Ectodermal cell (in vitro differentiated cells): ENCODE results near the gene MCTP1.
"Not testable (repeated sequence)": the region's sequence is repeated elsewhere in the genome, so short reads cannot be mapped to it uniquely, and the experiment has no call there.

Experiments used
- H3K27ac ChIP-seq: 2 replicates; pipeline ENCODE4 v1.7.0; 2013; ENCODE audit warnings: mild to moderate bottlenecking, low read depth, low read length; ENCODE audit not compliant: insufficient read depth, poor library complexity, severe bottlenecking
- H3K27me3 ChIP-seq: 2 replicates; pipeline ENCODE4 v1.7.0; 2013; ENCODE audit warnings: mild to moderate bottlenecking, low read length; ENCODE audit not compliant: insufficient read depth, control insufficient read depth, poor library complexity, severe bottlenecking
- H3K36me3 ChIP-seq: one replicate; pipeline ENCODE4 v1.7.0; 2013; ENCODE audit warnings: low read length; ENCODE audit not compliant: control insufficient read depth, insufficient read depth
- H3K4me1 ChIP-seq: one replicate; pipeline ENCODE4 v1.7.0; 2013; ENCODE audit warnings: low read length; ENCODE audit not compliant: control insufficient read depth, insufficient read depth
- H3K4me3 ChIP-seq: 2 replicates; pipeline ENCODE4 v1.7.0; 2013; ENCODE audit warnings: low read depth, low read length, control low read depth; ENCODE audit not compliant: insufficient read depth
- H3K9me3 ChIP-seq: 2 replicates; pipeline ENCODE4 v1.7.0; 2013; ENCODE audit warnings: mild to moderate bottlenecking, low read length, moderate library complexity; ENCODE audit not compliant: control insufficient read depth
- WGBS, 2 experiments: methylation state at CpG; one replicate each; pipeline ENCODE4 v1.1.7; 2013; ENCODE audit warnings: missing lambda C conversion rate in 2 of 2; 5-methylcytosine and 5-hydroxymethylcytosine counted together

MCTP1 gene

DNA sequence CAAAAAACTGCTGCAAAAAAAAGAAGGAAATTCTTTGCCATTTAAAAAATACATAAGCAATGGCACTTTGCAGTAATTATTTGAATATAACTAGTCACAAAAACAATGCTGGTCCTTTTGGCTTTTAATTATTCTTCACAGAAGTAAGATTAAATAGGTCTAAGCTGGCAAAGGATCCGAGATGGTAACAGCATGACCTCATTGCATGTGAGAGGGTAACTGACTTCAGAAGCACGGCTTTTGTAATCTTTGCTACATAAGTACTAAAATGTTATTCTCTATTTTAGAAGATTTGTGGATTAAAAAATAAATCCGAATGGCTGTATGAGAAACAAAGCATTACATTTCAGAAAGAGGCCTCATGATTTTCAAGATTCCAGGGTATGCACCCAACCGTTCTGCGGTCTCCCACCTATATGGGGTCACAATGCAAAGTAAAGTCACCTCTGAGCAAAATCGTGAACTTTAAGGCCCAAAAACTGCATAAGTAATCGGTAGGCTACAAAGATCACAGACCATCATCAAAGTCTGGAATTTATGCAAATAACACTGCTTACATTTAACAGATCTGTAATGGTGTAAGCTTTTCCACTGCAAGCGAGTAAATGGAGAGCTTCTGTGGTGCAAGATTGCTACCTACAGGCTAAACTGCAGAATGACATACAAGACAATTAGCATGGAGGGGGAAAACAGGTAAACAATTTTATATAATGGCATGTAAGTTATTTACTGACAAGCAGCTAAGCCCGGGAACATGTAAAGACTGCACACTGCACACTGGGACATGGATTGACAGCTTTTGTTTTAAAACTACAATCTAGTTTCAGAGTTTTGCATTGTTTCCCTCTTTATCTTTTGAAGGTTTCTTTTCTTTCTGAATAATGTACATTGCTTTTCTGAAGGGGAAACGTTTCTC lies 434.8 kb downstream of the MCTP1 start:
- H3K27me3 ChIP-seq = no peaks in the 10 kb centered on the region
- WGBS, 2 experiments = 30 to 32% methylated on average over 8 to 9 of the region's 10 CpGs
- peaks cover 5% of the 10 kb centered on the region for H3K4me1 ChIP-seq
- no peaks in the 10 kb centered on the region for H3K9me3 ChIP-seq
- no peak overlapping the region for H3K27ac ChIP-seq
- H3K36me3 ChIP-seq = no peaks in the 10 kb centered on the region
- no peak overlapping the region for H3K4me3 ChIP-seq

DNA sequence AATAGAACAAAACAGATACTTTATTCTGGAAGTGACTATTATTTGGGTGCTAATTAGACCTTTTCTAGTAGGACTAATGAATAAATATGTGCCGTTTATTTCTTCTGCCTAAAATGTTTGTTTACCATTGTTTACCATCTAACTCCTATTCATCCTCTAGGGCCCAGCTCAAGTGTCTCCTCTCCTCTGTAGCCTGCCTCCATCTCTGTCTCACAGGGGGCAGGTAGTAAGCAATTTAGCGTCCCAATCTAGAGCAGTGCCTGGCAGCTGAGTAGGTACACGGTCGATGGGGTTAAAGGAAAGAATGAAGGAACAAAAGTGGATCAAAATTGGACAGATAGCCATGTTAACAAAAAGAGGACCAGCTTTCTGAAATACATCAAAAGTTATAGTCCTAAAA lies 435.6 kb downstream of the MCTP1 start:
- Histone ChIP-seq H3K27me3 (no peaks in the 10 kb centered on the region), H3K4me3 (no peak overlapping the region), H3K4me1 (peaks cover 5% of the 10 kb centered on the region), H3K36me3 (no peaks in the 10 kb centered on the region), H3K27ac (no peak overlapping the region), H3K9me3 (no peaks in the 10 kb centered on the region)
- WGBS, 2 experiments = 61 to 64% methylated on average over 4 of the region's 4 CpGs

DNA sequence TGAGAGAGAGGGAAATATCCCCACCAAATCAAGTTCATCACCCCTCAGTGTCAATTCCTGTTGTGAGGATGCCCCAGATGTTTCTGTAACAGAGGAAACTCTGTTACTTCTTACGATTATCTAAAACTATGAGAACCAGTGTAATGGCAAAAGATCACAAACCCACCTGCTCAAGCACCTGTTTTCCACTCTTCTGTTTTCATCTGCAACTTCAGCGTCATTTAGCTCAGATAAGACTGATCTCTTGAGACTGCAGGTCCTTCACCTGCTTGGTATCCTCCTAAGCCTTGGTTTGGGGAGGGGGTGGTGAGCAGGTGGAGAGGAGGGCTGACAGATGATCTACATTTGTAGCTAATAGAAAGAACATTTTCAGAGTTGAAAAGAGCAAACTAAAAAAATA lies 437.2 kb downstream of the MCTP1 start:
- no peak overlapping the region for H3K27ac ChIP-seq
- H3K4me3 ChIP-seq = no peak overlapping the region
- WGBS, 2 experiments = 85 to 98% methylated on average over 2 of the region's 2 CpGs
- H3K36me3 ChIP-seq = no peaks in the 10 kb centered on the region
- no peaks in the 10 kb centered on the region for H3K9me3 ChIP-seq
- H3K27me3 ChIP-seq = no peaks in the 10 kb centered on the region
- H3K4me1 ChIP-seq = peaks cover 5% of the 10 kb centered on the region

DNA sequence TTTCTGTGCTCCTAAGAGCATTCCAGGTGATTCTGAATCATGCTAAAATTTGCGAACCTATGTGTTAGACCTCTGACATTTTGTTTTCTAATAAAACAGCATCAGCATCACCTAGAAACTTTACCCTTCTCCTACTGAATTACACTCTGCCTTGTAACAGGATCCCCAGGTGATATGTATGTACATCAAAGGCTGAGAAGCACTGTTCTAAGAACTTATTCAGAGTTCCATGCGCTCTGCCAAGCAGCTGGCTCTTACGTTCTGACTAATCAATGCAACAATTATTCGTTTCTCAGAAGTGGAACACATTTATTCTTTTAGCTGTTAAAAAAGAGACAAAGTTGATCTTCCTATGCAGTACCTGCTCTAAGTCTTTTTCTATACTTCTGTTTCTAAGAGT lies 437.9 kb downstream of the MCTP1 start:
- H3K27ac ChIP-seq = no peak overlapping the region
- peaks cover 5% of the 10 kb centered on the region for H3K4me1 ChIP-seq
- 88 to 92% methylated on average over 4 of the region's 4 CpGs for WGBS, 2 experiments
- no peaks in the 10 kb centered on the region for H3K27me3 ChIP-seq
- H3K36me3 ChIP-seq = no peaks in the 10 kb centered on the region
- no peak overlapping the region for H3K4me3 ChIP-seq
- H3K9me3 ChIP-seq = no peaks in the 10 kb centered on the region

DNA sequence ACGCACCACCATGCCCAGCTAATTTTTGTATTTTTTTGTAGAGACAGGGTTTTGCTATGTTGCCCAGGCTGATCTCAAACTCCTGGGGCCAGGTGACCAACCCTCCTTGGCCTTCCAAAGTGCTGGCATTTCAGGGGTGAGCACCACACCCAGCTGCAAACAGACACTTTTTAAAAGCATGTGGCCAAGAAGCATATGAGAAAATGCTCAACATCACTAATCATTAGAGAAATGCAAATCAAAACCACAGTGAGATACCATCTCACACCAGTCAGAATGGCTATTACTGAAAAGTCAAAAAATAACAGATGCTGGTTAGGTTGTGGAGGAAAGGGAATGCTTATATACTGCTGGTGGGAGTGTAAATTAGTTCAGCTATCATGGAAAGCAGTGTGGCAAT lies 439.2 kb downstream of the MCTP1 start:
- not testable (repeated sequence) for H3K9me3 ChIP-seq, H3K27me3 ChIP-seq, H3K36me3 ChIP-seq, H3K4me1 ChIP-seq, H3K27ac ChIP-seq, H3K4me3 ChIP-seq
- WGBS, 2 experiments = 71 to 100% methylated on average over 1 of the region's 1 CpG

DNA sequence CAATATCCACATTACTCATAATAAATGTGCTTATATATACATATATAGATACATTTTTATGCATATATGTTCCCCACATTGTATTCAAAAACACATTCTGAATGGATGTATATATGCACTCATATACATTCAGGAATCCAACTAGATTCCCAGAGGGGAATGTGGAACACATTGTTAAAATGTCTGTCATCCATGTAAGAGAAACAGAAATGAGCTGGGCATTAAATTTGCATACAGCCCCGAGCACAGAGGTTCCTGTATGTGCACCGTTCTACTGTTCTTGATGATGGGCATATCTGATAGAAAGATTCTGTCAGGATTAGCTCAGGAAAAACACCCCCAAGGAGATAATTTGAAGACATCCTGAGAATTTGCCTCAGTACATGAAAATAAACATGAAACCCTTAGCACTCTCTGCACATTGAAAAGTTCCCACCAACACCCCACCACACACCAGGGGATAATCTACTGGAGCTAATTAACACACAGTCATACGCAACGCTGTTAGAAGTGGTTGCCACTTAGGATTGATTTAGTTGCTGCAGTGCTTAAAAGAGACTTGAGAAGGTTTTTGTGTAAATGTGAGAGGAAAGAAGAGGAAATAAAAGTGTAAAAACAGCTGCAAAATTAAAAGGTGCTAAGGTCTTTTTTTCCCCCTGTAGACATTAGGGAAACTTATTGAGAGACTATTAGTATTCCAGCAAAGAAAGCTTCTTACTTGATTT lies 443.1 kb downstream of the MCTP1 start:
- no peaks in the 10 kb centered on the region for H3K27me3 ChIP-seq
- no peak overlapping the region for H3K27ac ChIP-seq
- no peaks in the 10 kb centered on the region for H3K9me3 ChIP-seq
- no peaks in the 10 kb centered on the region for H3K36me3 ChIP-seq
- WGBS, 2 experiments = 88 to 95% methylated on average over 4 of the region's 4 CpGs
- no peaks in the 10 kb centered on the region for H3K4me1 ChIP-seq
- no peak overlapping the region for H3K4me3 ChIP-seq

DNA sequence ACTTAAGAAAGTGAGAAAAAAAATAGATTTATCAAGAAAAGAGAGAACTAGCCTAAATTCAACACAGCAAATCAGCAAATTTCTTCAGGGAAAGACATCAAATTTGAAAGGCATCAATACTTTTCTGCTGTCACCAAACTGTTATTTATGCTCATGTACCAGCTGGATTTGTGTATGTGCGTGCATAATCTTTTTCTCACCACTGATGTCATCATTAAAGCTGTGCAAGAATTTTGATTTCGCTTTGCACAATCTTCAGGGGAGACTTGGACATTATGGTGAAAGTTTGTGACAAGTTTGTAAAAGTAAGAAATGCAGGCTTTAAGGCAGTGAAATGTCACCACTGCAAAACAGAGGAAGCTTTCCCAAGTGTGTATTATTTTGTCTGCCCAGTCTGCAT lies 451.0 kb downstream of the MCTP1 start:
- WGBS, 2 experiments = 94 to 97% methylated on average over 2 of the region's 2 CpGs
- Histone ChIP-seq H3K4me3 (no peak overlapping the region), H3K36me3 (no peaks in the 10 kb centered on the region)

DNA sequence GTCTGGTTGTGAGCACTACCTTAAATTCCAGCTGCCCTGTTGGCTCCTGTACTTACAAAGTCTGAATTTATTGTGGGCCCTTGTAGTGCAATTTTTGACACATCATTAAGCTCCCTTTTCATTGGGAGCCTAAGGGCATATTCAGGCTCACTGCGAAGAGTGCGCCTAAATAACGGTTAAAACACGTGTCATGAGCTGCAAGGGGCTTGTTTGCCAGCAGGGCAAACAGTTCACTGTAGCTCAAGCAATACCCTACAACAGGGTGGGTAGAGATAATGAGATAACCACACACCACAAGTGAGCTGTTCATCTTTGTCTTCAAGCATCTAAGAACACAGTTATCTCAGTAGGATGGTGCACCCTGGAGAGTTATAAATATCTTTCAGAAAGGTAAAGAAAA lies 452.2 kb downstream of the MCTP1 start:
- H3K9me3 ChIP-seq = no peaks in the 10 kb centered on the region
- H3K4me3 ChIP-seq = no peak overlapping the region
- H3K27me3 ChIP-seq = no peaks in the 10 kb centered on the region
- no peaks in the 10 kb centered on the region for H3K4me1 ChIP-seq
- H3K36me3 ChIP-seq = no peaks in the 10 kb centered on the region
- no peak overlapping the region for H3K27ac ChIP-seq
- 82 to 85% methylated on average over 4 of the region's 4 CpGs for WGBS, 2 experiments

More for the DNA sequence above, 451.0 kb downstream of the MCTP1 start:
- H3K27ac ChIP-seq = no peak overlapping the region
- no peaks in the 10 kb centered on the region for H3K27me3 ChIP-seq
- H3K9me3 ChIP-seq = no peaks in the 10 kb centered on the region
- H3K4me1 ChIP-seq = no peaks in the 10 kb centered on the region

DNA sequence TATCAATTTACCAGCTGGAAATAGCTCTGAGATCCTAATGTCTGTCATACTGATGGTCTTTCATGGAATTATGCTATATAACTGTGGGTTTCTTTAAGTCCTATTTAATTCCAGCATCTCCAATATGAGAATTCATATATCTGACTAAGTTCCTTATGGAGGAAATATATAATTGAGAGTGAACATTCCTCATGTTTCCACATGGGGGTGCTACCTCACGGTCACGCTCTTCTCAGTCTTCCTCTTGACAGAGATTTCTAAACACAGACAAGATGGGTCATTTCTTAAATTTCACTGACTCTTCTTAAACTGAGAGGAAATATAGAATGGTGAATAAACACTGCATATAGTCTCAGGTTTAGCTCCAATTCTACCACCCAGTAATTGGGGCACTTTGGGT lies 454.4 kb downstream of the MCTP1 start:
- peaks cover 5% of the 10 kb centered on the region for H3K4me1 ChIP-seq
- H3K9me3 ChIP-seq = no peaks in the 10 kb centered on the region
- H3K27ac ChIP-seq = no peak overlapping the region
- H3K27me3 ChIP-seq = no peaks in the 10 kb centered on the region
- 36 to 45% methylated on average over 2 of the region's 2 CpGs for WGBS, 2 experiments
- no peak overlapping the region for H3K4me3 ChIP-seq
- no peaks in the 10 kb centered on the region for H3K36me3 ChIP-seq

DNA sequence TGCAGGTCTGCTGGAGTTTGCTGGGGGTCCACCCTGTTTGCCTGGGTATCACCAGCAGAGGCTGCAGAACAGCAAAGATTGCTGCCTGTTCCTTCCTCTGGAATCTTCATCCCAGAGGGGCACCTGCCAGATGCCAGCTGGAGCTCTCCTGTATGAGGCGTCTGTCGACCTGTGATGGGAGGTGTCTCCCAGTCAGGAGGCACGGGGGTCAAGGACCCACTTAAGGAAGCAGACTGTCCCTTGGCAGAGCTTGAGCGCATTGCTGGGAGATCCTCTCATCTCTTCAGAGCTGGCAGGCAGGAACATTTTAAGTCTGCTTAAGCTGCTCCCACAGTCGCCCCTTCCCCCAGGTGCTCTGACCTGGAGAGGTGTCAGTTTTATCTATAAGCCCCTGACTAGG lies 456.7 kb downstream of the MCTP1 start:
- not testable (repeated sequence) for H3K36me3 ChIP-seq, H3K4me1 ChIP-seq, H3K27ac ChIP-seq, H3K9me3 ChIP-seq, H3K4me3 ChIP-seq, H3K27me3 ChIP-seq
- WGBS, 2 experiments = 94 to 95% methylated on average over 5 of the region's 5 CpGs
